NCI-H460 (cell line): Measurements from ENCODE around the gene CLIP1. TPM values are rescaled to one million over a fixed set of nuclear protein-coding genes. Genes with fewer than 3 reads are reported as not detected.

Experiments used
- total RNA-seq: library from RNA; depleted of rRNA; stranded (reverse); fragments of >200 nt; shearing (Covaris generic); gene quantifications from 2 replicates; pipeline ENCODE4 v1.2.3, GENCODE V29; 2014; rRNA removed

CLIP1 gene
- total RNA-seq, 1 experiment from 2014 or later = 120 TPM

Other genes starting within 250 kb of the CLIP1 start
- gene IL31, start 248.4 kb downstream of the CLIP1 start, total RNA-seq = not detected in 2 replicates
- gene LRRC43, start 239.5 kb downstream of the CLIP1 start, total RNA-seq = not detected in 2 replicates
- 0.35 and 0.40 TPM in 2 replicates for gene B3GNT4, start 219.0 kb downstream of the CLIP1 start, total RNA-seq
- gene DIABLO, start 196.6 kb downstream of the CLIP1 start, total RNA-seq = 59.8 and 67.4 TPM in 2 replicates
- 17.3 and 23.6 TPM in 2 replicates for gene VPS33A, start 156.2 kb downstream of the CLIP1 start, total RNA-seq
- gene ZCCHC8, start 78.3 kb upstream of the CLIP1 start, total RNA-seq = 47.4 and 49.1 TPM in 2 replicates
- gene RSRC2, start 104.3 kb upstream of the CLIP1 start, total RNA-seq = 50.3 and 56.6 TPM in 2 replicates
- gene KNTC1, start 104.6 kb upstream of the CLIP1 start, total RNA-seq = 40.7 and 51.0 TPM in 2 replicates